HUES64 (cell line): ENCODE measurements around the gene DDX23.

ENCODE experiments used
- H3K27ac ChIP-seq: 2 replicates; pipeline ENCODE4 v1.7.0; 2013; ENCODE audit warnings: low read depth, low read length, inconsistent platforms
- H3K27me3 ChIP-seq: 2 replicates; pipeline ENCODE4 v1.6.1; 2013; ENCODE audit warnings: mild to moderate bottlenecking, low read length; ENCODE audit not compliant: insufficient read depth
- H3K36me3 ChIP-seq: 2 replicates; pipeline ENCODE4 v1.6.1; 2013; ENCODE audit warnings: mild to moderate bottlenecking, low read length; ENCODE audit not compliant: insufficient read depth
- H3K4me1 ChIP-seq: 2 replicates; pipeline ENCODE4 v1.6.1; 2013; ENCODE audit warnings: mild to moderate bottlenecking, low read length, moderate library complexity; ENCODE audit not compliant: insufficient read depth
- H3K4me3 ChIP-seq: 2 replicates; pipeline ENCODE4 v1.5.1; 2013; ENCODE audit warnings: mild to moderate bottlenecking, low read length, moderate library complexity
- H3K9ac ChIP-seq: 2 replicates; pipeline ENCODE4 v1.6.1; 2013; ENCODE audit warnings: mild to moderate bottlenecking, low read depth, low read length
- H3K9me3 ChIP-seq: 2 replicates; pipeline ENCODE4 v1.6.1; 2013; ENCODE audit warnings: low read depth, low read length; ENCODE audit not compliant: insufficient read depth
- WGBS: fragments of 150-250, 120-280 bp; methylation state at CpG from one replicate; pipeline ENCODE4 v1.1.7; 2013; ENCODE audit warnings: missing lambda C conversion rate; 5-methylcytosine and 5-hydroxymethylcytosine counted together

Gene DDX23

GRCh38 chr12:48832321-48833060, 19.5 kb downstream of the DDX23 start:
- WGBS: 95% methylated on average over 12 of the region's 12 CpGs
- Histone ChIP-seq H3K27me3 (no peaks in the 10 kb centered on the region), H3K9ac (no peak overlapping the region), H3K9me3 (no peaks in the 10 kb centered on the region), H3K4me1 (no peaks in the 10 kb centered on the region), H3K4me3 (no peak overlapping the region), H3K36me3 (peaks cover 94% of the 10 kb centered on the region), H3K27ac (no peak overlapping the region)

GRCh38 chr12:48831257-48831656, 20.7 kb downstream of the DDX23 start:
- no peak overlapping the region for H3K9ac ChIP-seq
- H3K4me1 ChIP-seq: no peaks in the 10 kb centered on the region
- no peaks in the 10 kb centered on the region for H3K27me3 ChIP-seq
- H3K4me3 ChIP-seq: no peak overlapping the region
- 93% methylated on average over 6 of the region's 6 CpGs for WGBS
- H3K27ac ChIP-seq: no peak overlapping the region
- H3K36me3 ChIP-seq: peaks cover 87% of the 10 kb centered on the region
- H3K9me3 ChIP-seq: no peaks in the 10 kb centered on the region

- Histone ChIP-seq H3K4me3 (no peak overlapping the region), H3K4me1 (no peaks in the 10 kb centered on the region), H3K27ac (no peak overlapping the region), H3K9ac (no peak overlapping the region), H3K36me3 (peaks cover 75% of the 10 kb centered on the region), H3K9me3 (no peaks in the 10 kb centered on the region), H3K27me3 (no peaks in the 10 kb centered on the region)
- WGBS: 95% methylated on average over 16 of the region's 16 CpGs
These were observed 23.0 kb downstream of the DDX23 start for GRCh38 chr12:48828841-48829575.

GRCh38 chr12:48828293-48828692, 23.7 kb downstream of the DDX23 start:
- peaks cover 68% of the 10 kb centered on the region for H3K36me3 ChIP-seq
- no peaks in the 10 kb centered on the region for H3K4me1 ChIP-seq
- no peak overlapping the region for H3K9ac ChIP-seq
- H3K9me3 ChIP-seq: no peaks in the 10 kb centered on the region
- WGBS: 93% methylated on average over 2 of the region's 2 CpGs
- H3K27ac ChIP-seq: no peak overlapping the region
- H3K27me3 ChIP-seq: no peaks in the 10 kb centered on the region
- H3K4me3 ChIP-seq: no peak overlapping the region

GRCh38 chr12:48827513-48828096, 24.4 kb downstream of the DDX23 start:
- Histone ChIP-seq H3K9ac (no peak overlapping the region), H3K4me3 (no peak overlapping the region), H3K9me3 (no peaks in the 10 kb centered on the region), H3K4me1 (no peaks in the 10 kb centered on the region), H3K27me3 (no peaks in the 10 kb centered on the region), H3K36me3 (peaks cover 61% of the 10 kb centered on the region), H3K27ac (no peak overlapping the region)
- WGBS: 96% methylated on average over 17 of the region's 17 CpGs

GRCh38 chr12:48827026-48827425, 24.9 kb downstream of the DDX23 start:
- no peaks in the 10 kb centered on the region for H3K9me3 ChIP-seq
- H3K9ac ChIP-seq: no peak overlapping the region
- H3K4me1 ChIP-seq: no peaks in the 10 kb centered on the region
- H3K4me3 ChIP-seq: no peak overlapping the region
- peaks cover 55% of the 10 kb centered on the region for H3K36me3 ChIP-seq
- WGBS: 91% methylated on average over 8 of the region's 8 CpGs
- no peaks in the 10 kb centered on the region for H3K27me3 ChIP-seq
- no peak overlapping the region for H3K27ac ChIP-seq

GRCh38 chr12:48826209-48826855, 25.6 kb downstream of the DDX23 start:
- H3K9me3 ChIP-seq: no peaks in the 10 kb centered on the region
- H3K4me3 ChIP-seq: no peak overlapping the region
- H3K27me3 ChIP-seq: no peaks in the 10 kb centered on the region
- H3K9ac ChIP-seq: no peak overlapping the region
- H3K36me3 ChIP-seq: peaks cover 48% of the 10 kb centered on the region
- no peak overlapping the region for H3K27ac ChIP-seq
- H3K4me1 ChIP-seq: no peaks in the 10 kb centered on the region
- WGBS: 91% methylated on average over 15 of the region's 15 CpGs

GRCh38 chr12:48824905-48825304, 27.1 kb downstream of the DDX23 start:
- H3K36me3 ChIP-seq: peaks cover 34% of the 10 kb centered on the region
- WGBS: 91% methylated on average over 4 of the region's 4 CpGs

GRCh38 chr12:48824112-48824511, 27.9 kb downstream of the DDX23 start:
- no peak overlapping the region for H3K9ac ChIP-seq
- peaks cover 12% of the 10 kb centered on the region for H3K4me1 ChIP-seq
- no peak overlapping the region for H3K27ac ChIP-seq
- H3K9me3 ChIP-seq: no peaks in the 10 kb centered on the region
- H3K27me3 ChIP-seq: peaks cover 14% of the 10 kb centered on the region; the same call in 1 of the 2 replicates
- H3K4me3 ChIP-seq: no peak overlapping the region
- H3K36me3 ChIP-seq: peaks cover 26% of the 10 kb centered on the region
- 81% methylated on average over 12 of the region's 12 CpGs for WGBS

More at GRCh38 chr12:48824905-48825304, 27.1 kb downstream of the DDX23 start:
- Histone ChIP-seq H3K9ac (no peak overlapping the region), H3K4me3 (no peak overlapping the region), H3K27ac (no peak overlapping the region), H3K27me3 (peaks cover 6% of the 10 kb centered on the region; the same call in 1 of the 2 replicates), H3K9me3 (no peaks in the 10 kb centered on the region), H3K4me1 (peaks cover 7% of the 10 kb centered on the region; the same call in 1 of the 2 replicates)

- Histone ChIP-seq H3K27me3 (peaks cover 15% of the 10 kb centered on the region; the same call in 1 of the 2 replicates), H3K9me3 (no peaks in the 10 kb centered on the region), H3K4me1 (peaks cover 12% of the 10 kb centered on the region), H3K36me3 (peaks cover 18% of the 10 kb centered on the region), H3K4me3 (no peak overlapping the region), H3K27ac (no peak overlapping the region), H3K9ac (no peak overlapping the region)
- 96% methylated on average over 11 of the region's 11 CpGs for WGBS
These were observed 28.7 kb downstream of the DDX23 start for GRCh38 chr12:48823281-48823680.

- 100% methylated on average over 2 of the region's 2 CpGs for WGBS
- H3K36me3 ChIP-seq: peaks cover 14% of the 10 kb centered on the region
- peaks cover 12% of the 10 kb centered on the region for H3K4me1 ChIP-seq
- H3K4me3 ChIP-seq: no peak overlapping the region
- no peak overlapping the region for H3K9ac ChIP-seq
- no peaks in the 10 kb centered on the region for H3K9me3 ChIP-seq
- peaks cover 20% of the 10 kb centered on the region for H3K27me3 ChIP-seq
- H3K27ac ChIP-seq: no peak overlapping the region
These were observed 29.3 kb downstream of the DDX23 start for GRCh38 chr12:48822711-48823110.
